Neutrophil (primary cell): ENCODE measurements around the gene HHAT.

Source experiments
- H3K27ac ChIP-seq: fragments of 200-600 bp; sonication (generic); 2 replicates; pipeline ENCODE4 v1.5.1; 2016; ENCODE audit warnings: mild to moderate bottlenecking, moderate library complexity
- H3K27me3 ChIP-seq: fragments of 200-600 bp; sonication (generic); 2 replicates; pipeline ENCODE4 v1.6.0; 2016; ENCODE audit warnings: mild to moderate bottlenecking
- H3K36me3 ChIP-seq: fragments of 200-600 bp; sonication (generic); 2 replicates; pipeline ENCODE4 v1.5.1; 2017
- H3K4me1 ChIP-seq, 2 experiments: fragments of 200-600 bp in 1 of 2; sonication (generic) in 1 of 2; 1 replicate in 1 of 2; 2 replicates in 1 of 2; pipeline versions ENCODE4 v1.5.1 to v1.6.1; 2013 to 2016; ENCODE audit warnings: low read depth in 1 of 2, low read length in 1 of 2, mild to moderate bottlenecking in 1 of 2, moderate library complexity in 1 of 2; ENCODE audit not compliant: control insufficient read depth in 1 of 2, insufficient read depth in 1 of 2
- H3K4me3 ChIP-seq, 2 experiments: fragments of 200-600 bp in 1 of 2; sonication (generic) in 1 of 2; 1 replicate in 1 of 2; 2 replicates in 1 of 2; pipeline ENCODE4 v1.5.1; 2013 to 2016; ENCODE audit warnings: low read depth in 1 of 2, low read length in 1 of 2, mild to moderate bottlenecking in 1 of 2, moderate library complexity in 1 of 2
- H3K9me3 ChIP-seq: fragments of 200-600 bp; sonication (generic); 2 replicates; pipeline ENCODE4 v1.5.1; 2016
- TF ChIP-seq, protein P1 (sequence below): fragments of 200-600 bp; sonication (generic); IDR thresholded peaks from 2 replicates; pipeline ENCODE4 v1.5.1; 2016; ENCODE audit warnings: antibody characterized with exemption

HHAT gene

DNA sequence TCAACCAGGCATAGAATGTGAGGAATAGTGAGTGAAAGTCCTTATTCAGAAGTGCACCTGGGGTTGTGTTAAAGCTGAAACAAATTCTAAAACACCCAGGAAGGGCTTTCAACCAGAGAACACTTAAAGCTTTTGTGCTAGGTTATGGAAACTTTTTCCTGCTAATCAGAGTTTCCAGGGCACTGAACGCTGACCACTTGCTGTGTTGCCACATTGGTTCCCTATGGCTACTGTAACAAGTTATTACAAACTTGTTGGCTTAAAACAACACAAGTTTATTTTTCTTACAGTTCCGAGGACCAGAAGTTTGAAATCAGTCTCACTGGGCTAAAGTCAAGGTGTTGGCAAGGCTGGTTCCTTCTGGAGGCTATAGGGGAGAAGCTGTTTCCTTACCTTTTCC lies 300.6 kb downstream of the HHAT start:
- Histone ChIP-seq H3K4me1 (no peaks in the 10 kb centered on the region), H3K9me3 (no peaks in the 10 kb centered on the region), H3K27me3 (no peaks in the 10 kb centered on the region), H3K36me3 (no peaks in the 10 kb centered on the region), H3K4me3 (no peak overlapping the region), H3K27ac (no peak overlapping the region)
- TF ChIP-seq, protein P1, sequence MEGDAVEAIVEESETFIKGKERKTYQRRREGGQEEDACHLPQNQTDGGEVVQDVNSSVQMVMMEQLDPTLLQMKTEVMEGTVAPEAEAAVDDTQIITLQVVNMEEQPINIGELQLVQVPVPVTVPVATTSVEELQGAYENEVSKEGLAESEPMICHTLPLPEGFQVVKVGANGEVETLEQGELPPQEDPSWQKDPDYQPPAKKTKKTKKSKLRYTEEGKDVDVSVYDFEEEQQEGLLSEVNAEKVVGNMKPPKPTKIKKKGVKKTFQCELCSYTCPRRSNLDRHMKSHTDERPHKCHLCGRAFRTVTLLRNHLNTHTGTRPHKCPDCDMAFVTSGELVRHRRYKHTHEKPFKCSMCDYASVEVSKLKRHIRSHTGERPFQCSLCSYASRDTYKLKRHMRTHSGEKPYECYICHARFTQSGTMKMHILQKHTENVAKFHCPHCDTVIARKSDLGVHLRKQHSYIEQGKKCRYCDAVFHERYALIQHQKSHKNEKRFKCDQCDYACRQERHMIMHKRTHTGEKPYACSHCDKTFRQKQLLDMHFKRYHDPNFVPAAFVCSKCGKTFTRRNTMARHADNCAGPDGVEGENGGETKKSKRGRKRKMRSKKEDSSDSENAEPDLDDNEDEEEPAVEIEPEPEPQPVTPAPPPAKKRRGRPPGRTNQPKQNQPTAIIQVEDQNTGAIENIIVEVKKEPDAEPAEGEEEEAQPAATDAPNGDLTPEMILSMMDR: no peak

DNA sequence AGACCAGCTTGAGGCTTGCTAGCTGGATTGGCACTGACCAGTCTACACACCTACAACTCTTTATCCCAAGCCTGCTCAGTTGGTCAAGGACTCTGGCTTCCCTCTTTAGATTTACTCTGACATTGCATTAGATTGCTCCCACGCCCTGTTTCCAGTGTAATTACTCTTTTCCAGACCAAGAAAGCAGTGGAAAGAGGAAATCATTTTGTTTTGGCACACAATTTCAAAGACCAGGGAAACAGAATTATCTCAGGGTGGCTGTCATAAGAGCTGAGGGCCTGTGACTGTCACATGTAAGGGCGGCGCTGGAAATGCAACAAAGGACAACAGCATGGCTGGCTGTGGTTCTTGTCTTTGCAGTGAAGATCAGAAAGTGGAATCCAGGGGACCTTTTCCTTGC lies 302.7 kb downstream of the HHAT start:
- Histone ChIP-seq H3K4me3 (no peak overlapping the region), H3K4me1 (no peaks in the 10 kb centered on the region), H3K9me3 (no peaks in the 10 kb centered on the region), H3K27ac (no peak overlapping the region), H3K36me3 (no peaks in the 10 kb centered on the region), H3K27me3 (no peaks in the 10 kb centered on the region)
- TF ChIP-seq, protein P1: no peak

DNA sequence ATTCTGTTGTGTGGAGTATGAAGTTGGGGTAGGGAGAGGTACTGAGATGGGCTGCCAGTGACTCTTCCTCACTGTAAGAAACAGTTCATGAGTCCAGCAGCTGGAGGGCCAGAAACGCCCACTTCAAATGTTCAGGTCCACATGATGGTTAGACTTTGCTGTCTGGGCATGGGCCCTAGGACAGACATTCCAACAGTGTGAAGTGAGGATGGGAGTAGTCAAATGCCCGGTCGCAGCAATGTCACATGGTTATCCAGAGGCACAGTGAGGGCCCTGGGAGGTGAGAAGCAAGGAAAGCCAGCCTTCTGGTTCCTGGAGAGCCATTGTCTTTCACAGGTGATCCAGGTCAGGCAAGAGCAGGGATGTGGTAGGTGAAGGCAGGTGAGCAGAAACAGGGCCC lies 304.4 kb downstream of the HHAT start:
- Histone ChIP-seq H3K36me3 (no peaks in the 10 kb centered on the region), H3K27ac (no peak overlapping the region), H3K4me3 (no peak overlapping the region), H3K27me3 (no peaks in the 10 kb centered on the region), H3K4me1 (no peaks in the 10 kb centered on the region), H3K9me3 (no peaks in the 10 kb centered on the region)
- TF ChIP-seq, protein P1: no peak

DNA sequence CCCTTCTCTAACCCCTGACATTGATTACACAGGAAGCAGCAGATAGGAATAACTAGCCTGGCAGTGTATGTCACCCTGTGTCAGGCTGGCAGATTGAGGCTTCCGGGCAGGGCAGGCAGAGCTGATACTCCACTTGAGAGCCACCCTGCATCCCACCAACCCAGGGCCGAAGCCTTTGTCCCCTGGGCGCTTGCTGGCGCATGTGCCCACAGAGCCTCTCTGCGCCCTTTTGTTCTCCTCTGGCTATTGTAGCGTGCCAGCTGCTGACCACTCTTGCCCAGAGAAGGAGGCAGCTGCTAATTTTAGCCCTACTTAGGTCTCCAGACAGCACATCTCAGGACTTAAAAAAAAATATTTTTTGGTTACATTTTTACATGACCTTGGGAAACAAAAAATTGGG lies 304.9 kb downstream of the HHAT start:
- no peaks in the 10 kb centered on the region for H3K27me3 ChIP-seq
- TF ChIP-seq, protein P1: no peak
- H3K36me3 ChIP-seq: no peaks in the 10 kb centered on the region
- no peaks in the 10 kb centered on the region for H3K9me3 ChIP-seq
- H3K27ac ChIP-seq: no peak overlapping the region
- H3K4me3 ChIP-seq: no peak overlapping the region
- H3K4me1 ChIP-seq: no peaks in the 10 kb centered on the region

DNA sequence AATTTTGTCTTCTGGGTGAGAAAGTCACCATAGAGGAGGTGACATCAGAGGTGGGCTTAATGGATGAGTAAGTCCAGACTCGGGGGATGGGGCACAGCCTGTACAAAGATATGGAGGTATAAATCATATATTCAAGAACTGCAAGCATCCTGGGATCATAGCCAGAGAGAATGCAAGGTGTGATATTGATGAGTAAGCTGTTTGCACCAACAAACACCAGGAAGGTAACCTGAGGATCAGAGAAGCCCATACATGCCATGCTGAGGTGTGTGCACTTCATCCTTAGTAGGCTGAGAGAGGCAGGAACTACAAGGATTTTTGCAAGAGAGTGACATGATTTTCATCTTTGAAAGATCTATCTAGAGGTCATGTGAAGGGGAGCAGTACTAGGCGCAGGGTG lies 306.4 kb downstream of the HHAT start:
- no peaks in the 10 kb centered on the region for H3K27me3 ChIP-seq
- TF ChIP-seq, protein P1: no peak

DNA sequence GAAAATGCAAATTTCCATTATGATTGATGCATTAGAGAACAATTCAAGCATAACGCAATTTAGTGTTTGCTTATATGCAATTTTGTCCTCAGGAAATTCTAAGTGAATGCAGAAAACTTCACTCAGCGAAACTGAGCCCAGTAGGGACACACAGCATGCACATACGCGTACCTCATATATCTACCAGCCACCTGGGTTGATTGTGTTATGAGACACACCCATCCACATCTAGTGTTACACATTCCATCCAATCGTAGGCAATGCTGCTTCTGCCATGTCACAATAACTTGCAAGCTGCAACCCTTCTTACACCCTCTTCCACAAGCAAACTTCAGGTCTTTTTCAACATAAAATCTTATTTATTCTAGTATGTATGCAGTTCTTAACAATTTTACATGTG lies 312.9 kb downstream of the HHAT start:
- TF ChIP-seq, protein P1: no peak
- Histone ChIP-seq H3K27ac (no peak overlapping the region), H3K9me3 (no peaks in the 10 kb centered on the region), H3K36me3 (no peaks in the 10 kb centered on the region), H3K27me3 (no peaks in the 10 kb centered on the region), H3K4me3 (no peak overlapping the region), H3K4me1 (no peaks in the 10 kb centered on the region)

More for the DNA sequence above, 306.4 kb downstream of the HHAT start:
- Histone ChIP-seq H3K4me3 (no peak overlapping the region), H3K4me1 (no peaks in the 10 kb centered on the region), H3K9me3 (no peaks in the 10 kb centered on the region), H3K27ac (no peak overlapping the region), H3K36me3 (no peaks in the 10 kb centered on the region)
